ENCODE data around the gene EPHA2. TPM values are rescaled to one million over a fixed set of nuclear protein-coding genes. Genes with fewer than 3 reads are reported as not detected.

Gene EPHA2
- total RNA-seq, 1 donor from 2014 or later, result not detected

- no peak overlapping the region for H3K27ac Mint-ChIP-seq
- H3K4me1 Mint-ChIP-seq, result no peaks in the 10 kb centered on the region
- H3K27me3 Mint-ChIP-seq, result peaks cover 19% of the 10 kb centered on the region
- no peaks in the 10 kb centered on the region for H3K36me3 Mint-ChIP-seq (ENCODE audit: low read depth)
- ChIA-PET POLR2A (no interaction called here), CTCF (no interaction called here)
- ATAC-seq (ENCODE audit: low read depth) (no peak), DNase-seq (no peak)
- intact Hi-C loops (cut with micrococcal nuclease), result no loop called here
- no peak overlapping the region for H3K4me3 Mint-ChIP-seq
- TF ChIP-seq CTCF (IDR thresholded peaks at IDR 0.05), result no peak
- no peaks in the 10 kb centered on the region for H3K9me3 Mint-ChIP-seq
Observed at GRCh38 chr1:16143566-16144324, 12.1 kb downstream of the EPHA2 start.

GRCh38 chr1:16143005-16143565, 12.8 kb downstream of the EPHA2 start:
- ChIA-PET POLR2A (no interaction called here), CTCF (no interaction called here)
- Mint-ChIP-seq H3K4me1 (no peaks in the 10 kb centered on the region), H3K4me3 (no peak overlapping the region), H3K36me3 (ENCODE audit: low read depth) (no peaks in the 10 kb centered on the region), H3K27ac (no peak overlapping the region), H3K27me3 (peaks cover 17% of the 10 kb centered on the region), H3K9me3 (no peaks in the 10 kb centered on the region)
- ATAC-seq (ENCODE audit: low read depth), result no peak
- TF ChIP-seq CTCF (IDR thresholded peaks at IDR 0.05), result no peak
- intact Hi-C loops (cut with micrococcal nuclease), result no loop called here
- DNase-seq, result no peak

- no peak overlapping the region for H3K4me3 Mint-ChIP-seq
- ChIA-PET CTCF (no interaction called here), POLR2A (no interaction called here)
- peaks cover 15% of the 10 kb centered on the region for H3K27me3 Mint-ChIP-seq
- no peak for DNase-seq
- TF ChIP-seq CTCF (IDR thresholded peaks at IDR 0.05), result no peak
- intact Hi-C loops (cut with micrococcal nuclease), result no loop called here
- H3K36me3 Mint-ChIP-seq (ENCODE audit: low read depth), result no peaks in the 10 kb centered on the region
- ATAC-seq (ENCODE audit: low read depth), result no peak
- H3K27ac Mint-ChIP-seq, result no peak overlapping the region
- no peaks in the 10 kb centered on the region for H3K4me1 Mint-ChIP-seq
- H3K9me3 Mint-ChIP-seq, result no peaks in the 10 kb centered on the region
Observed at GRCh38 chr1:16142383-16142995, 13.4 kb downstream of the EPHA2 start.

- Mint-ChIP-seq H3K27ac (no peak overlapping the region), H3K36me3 (ENCODE audit: low read depth) (no peaks in the 10 kb centered on the region), H3K4me3 (no peak overlapping the region), H3K27me3 (peaks cover 8% of the 10 kb centered on the region), H3K4me1 (no peaks in the 10 kb centered on the region), H3K9me3 (no peaks in the 10 kb centered on the region)
- intact Hi-C loops (cut with micrococcal nuclease), result no loop called here
- DNase-seq (no peak), ATAC-seq (ENCODE audit: low read depth) (no peak)
- no peak for TF ChIP-seq CTCF (IDR thresholded peaks at IDR 0.05)
- CTCF ChIA-PET, result no interaction called here
- POLR2A ChIA-PET, result no interaction called here
Observed at GRCh38 chr1:16141573-16142336, 14.1 kb downstream of the EPHA2 start.
